Measurements from ENCODE around the gene ACP6. TPM values are rescaled to one million over a fixed set of nuclear protein-coding genes. Genes with fewer than 3 reads are reported as not detected.

The ACP6 gene
- total RNA-seq, 2 donors from 2014 or later = 24.5 to 31.0 TPM

GRCh38 chr1:147676311-147677085, 6.2 kb upstream of the ACP6 start:
- no peak overlapping the region for H3K4me3 Mint-ChIP-seq
- H3K4me1 Mint-ChIP-seq (ENCODE audit: low read depth) = no peaks in the 10 kb centered on the region
- H3K27me3 Mint-ChIP-seq (ENCODE audit: low read depth) = no peaks in the 10 kb centered on the region
- ATAC-seq (replicated peaks in 1 of 2) (no peak), DNase-seq (no peak)
- H3K36me3 Mint-ChIP-seq (ENCODE audit: insufficient read depth in 2 of 2) = peaks cover 0 to 1% of the 10 kb centered on the region in 2 donors
- H3K9me3 Mint-ChIP-seq = peaks cover 4 to 5% of the 10 kb centered on the region in 2 donors
- H3K27ac Mint-ChIP-seq = no peak overlapping the region

GRCh38 chr1:147673816-147674215, 3.5 kb upstream of the ACP6 start:
- Mint-ChIP-seq H3K4me1 (ENCODE audit: low read depth) (peaks cover 7% of the 10 kb centered on the region), H3K27ac (no peak overlapping the region), H3K36me3 (ENCODE audit: insufficient read depth in 2 of 2) (no peaks in the 10 kb centered on the region), H3K9me3 (peaks cover 2 to 3% of the 10 kb centered on the region in 2 donors), H3K4me3 (no peak overlapping the region), H3K27me3 (ENCODE audit: low read depth) (no peaks in the 10 kb centered on the region)
- DNase-seq (no peak), ATAC-seq (replicated peaks in 1 of 2) (no peak)

DNA sequence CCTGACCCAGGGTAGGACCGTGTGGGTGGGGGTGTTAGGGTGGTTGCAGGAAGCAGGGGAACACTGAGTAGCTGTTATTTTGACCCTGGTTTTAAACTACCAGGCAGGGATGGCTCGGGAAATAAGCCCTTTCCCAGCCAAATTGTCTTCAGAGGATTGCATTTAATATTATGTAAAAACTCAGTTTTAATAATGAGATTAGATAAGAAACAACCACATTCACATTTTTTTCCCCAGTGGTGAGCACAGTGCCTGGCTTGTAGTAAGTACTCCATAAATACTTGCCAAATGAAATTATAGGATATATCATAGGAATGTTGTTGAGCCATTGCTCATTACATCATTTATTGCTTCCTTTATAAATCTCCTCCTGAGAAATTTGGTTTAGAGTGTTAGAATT, 3.1 kb upstream of the ACP6 start:
- H3K4me1 Mint-ChIP-seq (ENCODE audit: low read depth) = peaks cover 11% of the 10 kb centered on the region
- H3K4me3 Mint-ChIP-seq = no peak overlapping the region
- DNase-seq (no peak), ATAC-seq (replicated peaks in 1 of 2) (no peak)
- H3K27me3 Mint-ChIP-seq (ENCODE audit: low read depth) = no peaks in the 10 kb centered on the region
- H3K36me3 Mint-ChIP-seq (ENCODE audit: insufficient read depth in 2 of 2) = no peaks in the 10 kb centered on the region
- H3K9me3 Mint-ChIP-seq = peaks cover 2 to 3% of the 10 kb centered on the region in 2 donors
- no peak overlapping the region for H3K27ac Mint-ChIP-seq

DNA sequence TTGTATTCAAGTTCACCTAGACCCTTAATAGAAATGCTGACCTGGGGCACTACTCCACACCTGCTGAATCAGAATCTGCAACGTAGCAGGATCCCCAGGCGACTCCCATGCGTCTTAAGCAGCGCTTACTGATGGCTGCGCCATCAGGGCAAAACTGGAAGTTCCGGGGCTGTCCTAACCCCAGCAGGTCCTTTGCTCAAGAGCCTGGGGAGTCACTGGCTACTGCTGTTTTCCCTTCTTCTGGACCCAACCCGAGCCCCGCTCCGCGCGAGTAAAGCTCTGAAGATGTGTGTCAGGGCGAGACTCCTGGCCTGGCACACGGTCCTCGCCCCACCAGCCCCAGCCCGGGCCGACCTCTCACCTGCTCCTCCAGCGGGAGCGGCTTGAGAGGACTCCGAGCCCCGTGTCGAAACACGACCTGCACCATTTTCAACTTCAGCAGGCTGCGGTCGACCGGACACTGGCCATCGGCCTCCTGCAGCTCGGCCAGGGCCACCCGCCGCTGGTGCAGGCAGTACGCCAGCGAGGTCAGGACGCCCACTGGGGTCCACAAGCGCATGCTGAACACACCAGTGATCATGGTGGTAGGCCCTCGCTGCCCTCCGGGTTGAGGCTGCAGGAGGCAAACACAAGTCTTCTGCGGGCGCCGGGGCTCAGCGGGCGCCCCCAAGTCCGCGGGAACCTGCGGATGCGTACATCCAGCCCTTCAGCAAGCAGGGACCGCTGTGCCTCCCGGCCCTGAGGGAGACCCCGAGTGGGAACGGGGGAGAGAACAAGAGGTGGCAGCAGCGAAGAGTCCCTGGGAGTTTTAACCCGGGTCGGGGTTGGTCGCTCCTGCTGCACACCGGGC, 630 bp downstream of the ACP6 start:
- Mint-ChIP-seq H3K27me3 (ENCODE audit: low read depth) (no peaks in the 10 kb centered on the region), H3K4me1 (ENCODE audit: low read depth) (peaks cover 19% of the 10 kb centered on the region), H3K27ac (peak overlapping the region; percentile 68), H3K36me3 (ENCODE audit: insufficient read depth in 2 of 2) (no peaks in the 10 kb centered on the region), H3K9me3 (no peaks in the 10 kb centered on the region), H3K4me3 (peak overlapping the region; percentile 93 to 95)
- peak; percentile 40 to 50 for DNase-seq
- peak; percentile 53 to 60 for ATAC-seq (replicated peaks in 1 of 2)

DNA sequence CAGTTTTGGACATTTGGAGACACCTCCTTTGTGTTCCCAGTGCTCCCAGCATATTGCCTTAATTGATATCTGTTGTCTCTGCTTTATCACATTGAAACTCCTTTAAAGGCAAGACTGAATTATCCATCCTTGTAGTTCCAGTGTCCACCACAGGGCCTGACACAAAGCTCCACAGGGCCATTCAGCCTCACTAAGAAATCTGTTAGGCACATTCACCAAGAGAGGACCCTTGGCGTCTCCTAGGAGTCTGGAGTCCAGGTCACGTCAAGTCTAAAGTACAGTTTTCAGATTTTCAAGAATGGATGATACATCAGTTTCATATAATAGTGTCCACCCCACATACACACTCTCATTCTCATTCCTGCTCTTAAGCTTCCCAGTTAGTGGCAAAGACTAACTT, 4.8 kb downstream of the ACP6 start:
- Mint-ChIP-seq H3K9me3 (no peaks in the 10 kb centered on the region), H3K27ac (no peak overlapping the region), H3K4me1 (ENCODE audit: low read depth) (peaks cover 27% of the 10 kb centered on the region), H3K4me3 (no peak overlapping the region), H3K27me3 (ENCODE audit: low read depth) (no peaks in the 10 kb centered on the region), H3K36me3 (ENCODE audit: insufficient read depth in 2 of 2) (no peaks in the 10 kb centered on the region)
- DNase-seq (no peak), ATAC-seq (replicated peaks in 1 of 2) (no peak)

- DNase-seq (no peak), ATAC-seq (replicated peaks in 1 of 2) (no peak)
- peaks cover 24% of the 10 kb centered on the region for H3K4me1 Mint-ChIP-seq (ENCODE audit: low read depth)
- H3K27me3 Mint-ChIP-seq (ENCODE audit: low read depth) = no peaks in the 10 kb centered on the region
- no peak overlapping the region for H3K27ac Mint-ChIP-seq
- no peaks in the 10 kb centered on the region for H3K9me3 Mint-ChIP-seq
- no peaks in the 10 kb centered on the region for H3K36me3 Mint-ChIP-seq (ENCODE audit: insufficient read depth in 2 of 2)
- H3K4me3 Mint-ChIP-seq = no peak overlapping the region
Observed at GRCh38 chr1:147664206-147664605, 6.1 kb downstream of the ACP6 start.

- H3K27me3 Mint-ChIP-seq (ENCODE audit: low read depth) = no peaks in the 10 kb centered on the region
- H3K4me1 Mint-ChIP-seq (ENCODE audit: low read depth) = peaks cover 2% of the 10 kb centered on the region
- peaks cover 0 to 2% of the 10 kb centered on the region in 2 donors for H3K36me3 Mint-ChIP-seq (ENCODE audit: insufficient read depth in 2 of 2)
- H3K27ac Mint-ChIP-seq = no peak overlapping the region
- no peak for DNase-seq
- H3K4me3 Mint-ChIP-seq = no peak overlapping the region
- ATAC-seq (replicated peaks in 1 of 2) = no peak
- no peaks in the 10 kb centered on the region for H3K9me3 Mint-ChIP-seq
Observed at GRCh38 chr1:147654511-147654910, 15.8 kb downstream of the ACP6 start.

DNA sequence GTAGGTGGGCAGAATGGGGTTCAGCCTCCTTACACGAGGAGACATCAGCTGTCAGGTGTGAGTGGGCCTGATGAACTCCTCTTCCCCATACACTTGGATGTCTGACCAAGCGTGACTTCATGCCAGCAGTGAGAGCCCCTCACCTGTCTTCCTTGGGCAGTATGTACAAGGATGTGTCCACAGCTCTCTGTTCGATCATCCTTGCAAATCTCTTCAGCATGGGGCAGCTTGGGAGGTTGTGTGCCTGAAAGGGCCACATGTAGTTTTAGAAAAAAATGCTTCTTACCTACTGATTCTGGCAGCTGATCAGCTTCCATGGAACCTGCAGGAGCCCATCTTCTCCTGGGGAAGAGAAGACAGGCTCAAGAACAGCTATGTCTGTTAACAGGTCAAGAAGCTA, 18.0 kb downstream of the ACP6 start:
- no peak for DNase-seq
- H3K27me3 Mint-ChIP-seq (ENCODE audit: low read depth) = no peaks in the 10 kb centered on the region
- H3K4me1 Mint-ChIP-seq (ENCODE audit: low read depth) = peaks cover 24% of the 10 kb centered on the region
- H3K36me3 Mint-ChIP-seq (ENCODE audit: insufficient read depth in 2 of 2) = peaks cover 0 to 2% of the 10 kb centered on the region in 2 donors
- no peak for ATAC-seq (replicated peaks in 1 of 2)
- H3K4me3 Mint-ChIP-seq = no peak overlapping the region
- no peaks in the 10 kb centered on the region for H3K9me3 Mint-ChIP-seq
- H3K27ac Mint-ChIP-seq = no peak overlapping the region

- Mint-ChIP-seq H3K27ac (no peak overlapping the region), H3K36me3 (ENCODE audit: insufficient read depth in 2 of 2) (peaks cover 0 to 2% of the 10 kb centered on the region in 2 donors)
Observed at GRCh38 chr1:147651466-147651865, 18.9 kb downstream of the ACP6 start.

DNA sequence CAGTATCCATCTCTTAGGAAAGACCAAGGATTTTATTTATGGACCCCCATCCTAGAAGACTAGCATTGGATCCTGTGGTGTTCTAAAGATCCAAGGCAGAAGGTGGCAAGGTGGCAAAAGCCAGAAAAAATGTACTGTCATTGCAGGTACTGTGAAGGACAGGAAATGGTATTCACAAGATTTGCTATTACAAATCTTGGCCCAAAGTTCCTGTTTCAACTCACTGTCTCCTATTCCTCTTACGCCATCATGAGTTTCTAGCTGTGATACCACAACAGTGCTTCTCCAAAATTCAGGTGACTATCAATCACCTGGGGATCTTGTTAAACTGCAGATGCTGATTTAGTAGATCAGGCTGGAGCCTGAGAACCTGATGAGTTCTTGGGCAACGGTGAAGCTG, 21.4 kb downstream of the ACP6 start:
- H3K27ac Mint-ChIP-seq = no peak overlapping the region
- DNase-seq (no peak), ATAC-seq (replicated peaks in 1 of 2) (peak; percentile 26 to 46)
- H3K9me3 Mint-ChIP-seq = no peaks in the 10 kb centered on the region
- peaks cover 2 to 5% of the 10 kb centered on the region in 2 donors for H3K36me3 Mint-ChIP-seq (ENCODE audit: insufficient read depth in 2 of 2)
- peaks cover 51% of the 10 kb centered on the region for H3K4me1 Mint-ChIP-seq (ENCODE audit: low read depth)
- no peaks in the 10 kb centered on the region for H3K27me3 Mint-ChIP-seq (ENCODE audit: low read depth)
- peak overlapping the region in 1 of 2 donors; percentile 70 for H3K4me3 Mint-ChIP-seq

More at GRCh38 chr1:147651466-147651865, 18.9 kb downstream of the ACP6 start:
- DNase-seq (no peak), ATAC-seq (replicated peaks in 1 of 2) (no peak)
- no peaks in the 10 kb centered on the region for H3K27me3 Mint-ChIP-seq (ENCODE audit: low read depth)
- peaks cover 32% of the 10 kb centered on the region for H3K4me1 Mint-ChIP-seq (ENCODE audit: low read depth)
- H3K4me3 Mint-ChIP-seq = no peak overlapping the region
- H3K9me3 Mint-ChIP-seq = no peaks in the 10 kb centered on the region

GRCh38 chr1:147647796-147648633, 22.3 kb downstream of the ACP6 start:
- Mint-ChIP-seq H3K9me3 (no peaks in the 10 kb centered on the region), H3K36me3 (ENCODE audit: insufficient read depth in 2 of 2) (peaks cover 2 to 5% of the 10 kb centered on the region in 2 donors), H3K27me3 (ENCODE audit: low read depth) (no peaks in the 10 kb centered on the region), H3K27ac (peak overlapping the region; percentile 19), H3K4me3 (peak overlapping the region; percentile 57 to 70), H3K4me1 (ENCODE audit: low read depth) (peaks cover 53% of the 10 kb centered on the region)
- DNase-seq (peak; percentile 19 to 52), ATAC-seq (replicated peaks in 1 of 2) (peak; percentile 84 to 92)

DNA sequence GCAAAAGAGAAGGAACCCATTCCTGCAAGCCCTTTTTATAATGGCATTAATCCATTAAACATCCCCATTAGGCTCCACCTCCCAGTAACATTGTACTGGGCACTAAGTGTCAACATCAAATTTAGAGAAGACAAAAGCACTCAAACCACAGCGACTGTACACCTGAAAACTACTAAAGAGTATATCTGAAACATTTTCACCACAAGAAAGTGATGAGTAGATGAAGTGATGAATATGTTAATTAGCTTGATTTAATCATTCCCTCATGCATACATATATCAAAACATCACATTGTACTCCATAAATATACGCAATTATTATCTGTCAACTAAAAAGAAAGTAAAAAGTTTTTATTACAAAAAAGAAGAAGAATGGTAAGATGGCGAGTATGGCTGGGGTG, 26.4 kb downstream of the ACP6 start:
- Mint-ChIP-seq H3K27ac (peak overlapping the region; percentile 1), H3K27me3 (ENCODE audit: low read depth) (no peaks in the 10 kb centered on the region), H3K4me1 (ENCODE audit: low read depth) (peaks cover 68% of the 10 kb centered on the region), H3K4me3 (no peak overlapping the region), H3K9me3 (no peaks in the 10 kb centered on the region), H3K36me3 (ENCODE audit: insufficient read depth in 2 of 2) (peaks cover 0 to 8% of the 10 kb centered on the region in 2 donors)
- DNase-seq (no peak), ATAC-seq (replicated peaks in 1 of 2) (no peak)
